Fibroblast of the aortic adventitia (primary cell): Measurements from ENCODE around the gene SNX25. TPM values are rescaled to one million over a fixed set of nuclear protein-coding genes. Genes with fewer than 3 reads are reported as not detected.
"Not testable (repeated sequence)": the region's sequence is repeated elsewhere in the genome, so short reads cannot be mapped to it uniquely, and the experiment has no call there.

Experiments
- DNase-seq: peaks from one replicate; pipeline ENCODE4 v3.0.0-alpha.2; 2010; ENCODE audit warnings: low read depth
- H3K4me3 ChIP-seq: 2 replicates; pipeline ENCODE4 v1.5.1; 2011; ENCODE audit warnings: low read depth, mild to moderate bottlenecking, control low read depth, low read length, moderate library complexity
- total RNA-seq: library from RNA; depleted of rRNA; stranded (reverse); fragments of >200 nt; gene quantifications from 2 replicates; pipeline ENCODE4 v1.2.3, GENCODE V29; 2012; ENCODE audit warnings: low replicate concordance
- TF ChIP-seq, protein P1 (sequence below): IDR thresholded peaks from 2 replicates; pipeline ENCODE4 v1.5.1; 2011; ENCODE audit warnings: mild to moderate bottlenecking, low read length, control low read depth, inconsistent platforms; ENCODE audit not compliant: insufficient read depth

Gene SNX25
- total RNA-seq, 1 donor, result 27.5 TPM

- no peak overlapping the region for H3K4me3 ChIP-seq
- TF ChIP-seq, protein P1, sequence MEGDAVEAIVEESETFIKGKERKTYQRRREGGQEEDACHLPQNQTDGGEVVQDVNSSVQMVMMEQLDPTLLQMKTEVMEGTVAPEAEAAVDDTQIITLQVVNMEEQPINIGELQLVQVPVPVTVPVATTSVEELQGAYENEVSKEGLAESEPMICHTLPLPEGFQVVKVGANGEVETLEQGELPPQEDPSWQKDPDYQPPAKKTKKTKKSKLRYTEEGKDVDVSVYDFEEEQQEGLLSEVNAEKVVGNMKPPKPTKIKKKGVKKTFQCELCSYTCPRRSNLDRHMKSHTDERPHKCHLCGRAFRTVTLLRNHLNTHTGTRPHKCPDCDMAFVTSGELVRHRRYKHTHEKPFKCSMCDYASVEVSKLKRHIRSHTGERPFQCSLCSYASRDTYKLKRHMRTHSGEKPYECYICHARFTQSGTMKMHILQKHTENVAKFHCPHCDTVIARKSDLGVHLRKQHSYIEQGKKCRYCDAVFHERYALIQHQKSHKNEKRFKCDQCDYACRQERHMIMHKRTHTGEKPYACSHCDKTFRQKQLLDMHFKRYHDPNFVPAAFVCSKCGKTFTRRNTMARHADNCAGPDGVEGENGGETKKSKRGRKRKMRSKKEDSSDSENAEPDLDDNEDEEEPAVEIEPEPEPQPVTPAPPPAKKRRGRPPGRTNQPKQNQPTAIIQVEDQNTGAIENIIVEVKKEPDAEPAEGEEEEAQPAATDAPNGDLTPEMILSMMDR, result no peak
- DNase-seq, result no peak
These were observed 13.0 kb upstream of the SNX25 start for GRCh38 chr4:185196437-185196836.

DNA sequence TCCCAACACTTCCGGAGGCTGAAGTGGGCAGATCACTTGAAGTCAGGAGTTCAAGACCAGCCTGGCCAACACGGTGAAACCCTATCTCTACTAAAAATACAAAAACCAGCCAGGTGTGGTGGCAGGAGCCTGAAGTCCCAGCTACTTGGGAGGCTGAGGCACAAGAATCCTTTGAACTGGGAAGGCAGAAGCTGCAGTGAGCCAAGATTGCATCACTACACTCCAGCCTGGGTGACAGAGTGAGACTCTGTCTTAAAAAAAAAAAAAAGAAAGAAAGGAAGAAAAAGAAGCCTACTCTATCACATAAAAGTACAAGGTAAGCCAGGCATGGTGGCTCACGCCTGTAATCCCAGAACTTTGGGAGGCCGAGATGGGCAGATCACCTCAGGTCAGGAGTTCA lies 11.2 kb upstream of the SNX25 start:
- H3K4me3 ChIP-seq, DNase-seq: not testable (repeated sequence)

- TF ChIP-seq, protein P1, result no peak
- peak; percentile 61 for DNase-seq
- H3K4me3 ChIP-seq, result peak overlapping the region; percentile 48
These were observed 7.1 kb upstream of the SNX25 start for GRCh38 chr4:185201977-185202962.

DNA sequence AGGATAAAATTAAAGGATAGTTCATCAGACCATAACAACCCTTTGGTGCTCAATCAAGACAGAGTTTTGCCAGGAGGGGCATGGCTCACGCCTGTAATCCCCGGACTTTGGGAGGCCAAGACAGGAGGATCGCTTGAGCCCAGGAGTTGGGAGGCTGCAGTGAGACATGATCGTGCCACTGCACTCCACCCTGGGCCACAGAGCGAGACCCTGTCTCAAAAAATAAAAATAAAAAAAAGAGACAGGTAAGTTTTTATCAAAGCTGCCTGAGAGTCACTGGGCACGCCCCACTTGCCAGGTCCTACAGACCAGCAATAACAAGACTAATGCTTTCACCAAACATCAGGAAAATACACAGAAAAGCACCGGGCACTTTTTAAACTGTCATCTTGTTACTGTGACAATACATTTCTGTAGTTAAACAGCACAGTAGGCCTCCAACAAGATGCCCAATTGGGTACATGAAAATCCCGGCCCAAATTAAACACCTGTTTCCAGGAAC lies 6.4 kb upstream of the SNX25 start:
- TF ChIP-seq, protein P1, result no peak
- H3K4me3 ChIP-seq, result peak overlapping the region; percentile 63
- peak; percentile 36 for DNase-seq

DNA sequence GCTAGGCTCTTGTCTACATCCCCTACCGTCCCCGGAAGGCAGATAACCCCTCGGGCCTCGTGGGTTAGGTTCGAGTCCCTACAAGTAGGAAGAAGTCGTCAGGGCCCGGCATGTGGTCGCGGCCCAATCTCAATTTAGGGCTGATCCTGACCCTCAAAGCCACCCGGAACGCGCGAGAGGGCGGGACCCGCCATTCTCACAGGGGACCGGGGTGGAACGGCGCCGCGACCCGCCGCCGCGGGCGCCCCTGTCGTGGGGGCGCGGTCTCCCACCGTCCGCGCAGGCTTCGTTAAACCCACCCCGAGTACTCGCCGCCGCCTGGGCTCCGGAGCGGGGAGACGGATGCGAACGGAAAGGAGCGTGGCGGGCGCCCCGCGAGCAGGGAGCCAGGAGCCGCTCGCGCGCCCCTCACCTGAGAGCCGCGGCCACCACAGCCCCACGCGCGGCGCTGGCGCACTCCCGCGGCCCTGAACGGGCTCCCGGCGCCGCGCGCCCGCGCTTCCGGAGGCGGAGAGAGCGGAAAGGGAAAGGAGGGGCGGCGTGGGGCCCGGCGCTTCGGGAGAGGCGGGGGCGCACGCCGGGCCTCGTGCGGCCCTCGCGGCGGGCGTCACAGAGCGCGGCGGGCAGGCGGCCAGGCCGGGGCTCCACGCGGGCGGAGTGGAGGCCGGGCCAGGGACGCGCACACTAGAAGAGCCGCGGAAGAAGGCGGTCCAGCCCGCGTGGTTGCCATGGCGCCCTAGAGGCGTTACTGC lies 5.7 kb upstream of the SNX25 start, which contains the start of gene CFAP97:
Gene CFAP97, minus strand, starts transcription at position 515 of the 752 bp plus-strand sequence. CDS start 12,804 bp downstream, outside the sequence.
- DNase-seq, result peak; percentile 90
- H3K4me3 ChIP-seq, result peak within 1 kb of the TSS; percentile 74
- TF ChIP-seq, protein P1, result no peak

DNA sequence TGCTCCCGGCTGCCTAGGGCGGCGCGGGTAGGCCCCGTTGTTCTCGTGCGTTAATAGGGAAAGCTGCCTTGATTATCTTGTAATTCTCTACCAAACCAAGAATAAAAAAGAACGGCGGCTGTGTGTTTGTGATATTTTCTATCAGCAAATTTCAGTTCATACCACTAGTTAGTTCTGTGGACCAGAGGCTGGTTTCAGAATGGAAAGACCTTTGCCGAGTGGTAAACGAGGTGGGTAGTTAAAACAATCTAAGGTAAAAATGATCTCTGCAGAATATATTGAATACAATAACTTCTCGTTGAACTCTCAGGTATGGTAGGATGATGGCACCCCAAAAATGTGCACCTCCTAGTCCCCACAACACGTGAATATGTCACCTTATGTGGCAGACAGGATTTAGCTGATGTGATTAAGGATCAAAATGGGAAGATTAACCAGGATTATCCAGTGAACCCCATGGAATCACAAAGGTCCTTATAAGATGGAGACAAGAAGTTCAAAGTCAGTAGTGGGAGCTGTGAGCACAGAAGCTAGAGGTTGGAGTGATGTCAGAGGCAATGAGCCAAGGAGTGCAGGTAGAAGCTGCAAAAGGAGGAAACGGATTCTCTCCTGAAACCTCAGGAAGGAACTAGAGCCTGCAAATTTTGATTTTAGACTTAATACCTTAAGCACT lies 5.0 kb upstream of the SNX25 start:
- peak; percentile 25 for DNase-seq
- peak overlapping the region; percentile 74 for H3K4me3 ChIP-seq

GRCh38 chr4:185205073-185205472 lies 4.3 kb upstream of the SNX25 start:
- not testable (repeated sequence) for DNase-seq
- H3K4me3 ChIP-seq, result peak overlapping the region; percentile 74

More for the DNA sequence above, 5.0 kb upstream of the SNX25 start:
- TF ChIP-seq, protein P1, result no peak
